Gastrocnemius medialis (tissue), 4 donors: ENCODE data around the gene MEX3B.

Source experiments
- CTCF ChIP-seq, 5 experiments: fragments of 450-650 bp in 3 of 5; fragments of 200-600 bp in 2 of 5; sonication (generic) in 2 of 5; IDR thresholded peaks in 4 of 5; conservative IDR thresholded peaks in 1 of 5; 1 replicate in 4 of 5; 2 replicates in 1 of 5; pipeline ENCODE4 v1.5.1; 2016 to 2019; ENCODE audit warnings: antibody characterized with exemption in 5 of 5, mild to moderate bottlenecking in 3 of 5, moderate library complexity in 3 of 5
- POLR2A ChIP-seq, 2 donors: fragments of 450-650 bp; IDR thresholded peaks; one replicate each; pipeline ENCODE4 v1.6.1; 2017; ENCODE audit warnings: antibody characterized with exemption in 2 of 2, mild to moderate bottlenecking in 2 of 2, moderate library complexity in 2 of 2

- TF ChIP-seq CTCF (IDR thresholded peaks at IDR 0.05 in 4 of 5, conservative IDR thresholded peaks at IDR 0.05 in 1 of 5) (no peak), POLR2A (IDR thresholded peaks at IDR 0.05) (no peak)
Measured at GRCh38 chr15:82017656-82018055, 28.2 kb downstream of the MEX3B start.
